GM12878 (cell line): ENCODE results near the gene GIMAP6.

ENCODE experiments used
- POLR2AphosphoS2 ChIP-seq: IDR thresholded peaks from 2 replicates; pipeline ENCODE4 v1.6.1; 2011; ENCODE audit warnings: low read depth, mild to moderate bottlenecking, low read length, improper control_type of control experiment, moderate library complexity
- RAD21 ChIP-seq: IDR thresholded peaks from 2 replicates; pipeline ENCODE4 v1.6.1; 2011; ENCODE audit warnings: mild to moderate bottlenecking, low read depth, low read length, moderate library complexity; ENCODE audit not compliant: insufficient read depth
- RAD51 ChIP-seq: fragments of 450-650 bp; IDR thresholded peaks from 2 replicates; pipeline ENCODE4 v1.6.1; 2016; ENCODE audit warnings: moderate library complexity, mild to moderate bottlenecking, inconsistent platforms
- SIN3A ChIP-seq: IDR thresholded peaks from 2 replicates; pipeline ENCODE4 v1.6.1; 2012; ENCODE audit warnings: low read depth, low read length, improper control_type of control experiment
- SRF ChIP-seq, 2 experiments: IDR thresholded peaks; 2 replicates each; pipeline ENCODE4 v1.6.1; 2011; ENCODE audit warnings: low read depth in 2 of 2, low read length in 2 of 2, mild to moderate bottlenecking in 1 of 2, moderate library complexity in 1 of 2

GRCh38 chr7:150656047-150656446 is 23.9 kb upstream of the GIMAP6 start:
- TF ChIP-seq RAD21 (no peak), SRF (IDR thresholded peaks at IDR 0.05; ENCODE audit: low read depth in 2 of 2, low read length in 2 of 2) (no peak), POLR2AphosphoS2 (no peak), SIN3A (no peak), RAD51 (no peak)
